ENCODE results near the gene LMF2. TPM values are rescaled to one million over a fixed set of nuclear protein-coding genes. Genes with fewer than 3 reads are reported as not detected.
"Not testable (repeated sequence)": the region's sequence is repeated elsewhere in the genome, so short reads cannot be mapped to it uniquely, and the experiment has no call there.

The LMF2 gene, protein sequence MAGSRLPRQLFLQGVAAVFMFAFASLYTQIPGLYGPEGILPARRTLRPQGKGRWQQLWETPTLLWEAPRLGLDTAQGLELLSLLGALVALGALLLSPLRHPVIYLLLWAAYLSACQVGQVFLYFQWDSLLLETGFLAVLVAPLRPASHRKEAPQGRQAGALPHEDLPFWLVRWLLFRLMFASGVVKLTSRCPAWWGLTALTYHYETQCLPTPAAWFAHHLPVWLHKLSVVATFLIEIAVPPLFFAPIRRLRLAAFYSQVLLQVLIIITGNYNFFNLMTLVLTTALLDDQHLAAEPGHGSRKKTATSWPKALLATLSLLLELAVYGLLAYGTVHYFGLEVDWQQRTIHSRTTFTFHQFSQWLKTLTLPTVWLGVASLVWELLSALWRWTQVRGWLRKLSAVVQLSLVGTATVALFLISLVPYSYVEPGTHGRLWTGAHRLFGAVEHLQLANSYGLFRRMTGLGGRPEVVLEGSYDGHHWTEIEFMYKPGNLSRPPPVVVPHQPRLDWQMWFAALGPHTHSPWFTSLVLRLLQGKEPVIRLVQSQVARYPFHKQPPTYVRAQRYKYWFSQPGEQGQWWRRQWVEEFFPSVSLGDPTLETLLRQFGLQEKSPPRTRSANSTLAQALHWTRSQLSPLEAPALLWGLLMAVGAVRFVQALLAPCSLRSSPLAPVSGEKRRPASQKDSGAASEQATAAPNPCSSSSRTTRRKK
- 36.6 TPM for polyA plus RNA-seq (ENCODE audit: insufficient read length)

- no peak for DNase-seq (ENCODE audit: low read depth)
These were observed at the start of gene LMF2 for GRCh38 chr22:50507421-50507990. Gene LMF2 (minus strand): TSS chr22:50507702. CDS start chr22:50507675, 27 bp downstream.

- no peak for DNase-seq (ENCODE audit: low read depth)
These were observed 49.2 kb upstream of the LMF2 start for GRCh38 chr22:50556703-50557102.

DNA sequence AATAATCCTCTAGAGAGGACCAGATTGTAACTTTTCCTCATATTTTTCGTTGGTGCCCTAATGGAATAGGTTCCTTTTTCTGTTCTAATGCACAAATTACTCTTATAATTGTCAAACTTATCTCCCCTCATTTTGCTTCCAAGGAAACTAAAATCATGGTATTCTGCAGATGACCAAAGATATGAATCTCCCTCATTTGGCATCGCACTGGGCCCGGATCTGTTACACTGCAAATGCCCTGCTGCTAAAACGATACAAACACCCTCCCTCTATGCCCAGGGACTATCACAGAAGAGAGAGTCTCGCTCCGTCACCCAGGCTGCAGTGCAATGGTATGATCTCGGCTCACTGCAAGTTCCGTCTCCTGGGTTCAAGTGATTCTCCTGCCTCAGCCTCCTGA is 45.8 kb upstream of the LMF2 start:
- no peak for DNase-seq (ENCODE audit: low read depth)

DNA sequence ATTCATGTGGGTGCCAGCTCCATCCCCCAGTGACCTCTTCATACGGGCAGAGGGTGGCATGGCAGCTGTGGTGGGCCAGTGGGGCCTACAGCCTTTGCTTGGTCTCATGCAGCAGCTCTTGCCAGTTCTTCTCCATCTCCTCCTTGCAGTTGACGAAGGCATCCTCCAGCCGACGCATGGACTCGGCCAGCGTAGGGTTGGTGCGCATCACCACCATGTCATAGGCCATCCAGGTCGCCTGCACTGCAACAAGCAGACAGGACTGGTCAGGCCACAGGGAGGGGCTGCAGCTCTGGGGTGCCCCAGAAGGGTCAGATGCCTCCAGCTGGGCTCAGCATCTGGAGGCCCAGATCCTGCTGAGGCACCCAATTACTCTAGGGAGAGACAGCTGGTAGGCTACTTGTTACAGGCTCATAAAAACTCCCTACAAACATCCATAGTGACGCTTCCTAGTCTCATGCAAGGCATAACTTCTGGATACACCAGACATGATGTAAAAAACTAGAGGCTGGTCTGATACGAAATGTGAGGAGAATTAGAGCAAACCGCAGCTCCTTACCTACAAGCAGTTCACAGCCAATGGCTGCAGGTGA is 43.8 kb upstream of the LMF2 start:
- no peak for DNase-seq (ENCODE audit: low read depth)

- no peak for DNase-seq (ENCODE audit: low read depth)
These were observed 42.9 kb upstream of the LMF2 start for GRCh38 chr22:50550395-50550794.

DNA sequence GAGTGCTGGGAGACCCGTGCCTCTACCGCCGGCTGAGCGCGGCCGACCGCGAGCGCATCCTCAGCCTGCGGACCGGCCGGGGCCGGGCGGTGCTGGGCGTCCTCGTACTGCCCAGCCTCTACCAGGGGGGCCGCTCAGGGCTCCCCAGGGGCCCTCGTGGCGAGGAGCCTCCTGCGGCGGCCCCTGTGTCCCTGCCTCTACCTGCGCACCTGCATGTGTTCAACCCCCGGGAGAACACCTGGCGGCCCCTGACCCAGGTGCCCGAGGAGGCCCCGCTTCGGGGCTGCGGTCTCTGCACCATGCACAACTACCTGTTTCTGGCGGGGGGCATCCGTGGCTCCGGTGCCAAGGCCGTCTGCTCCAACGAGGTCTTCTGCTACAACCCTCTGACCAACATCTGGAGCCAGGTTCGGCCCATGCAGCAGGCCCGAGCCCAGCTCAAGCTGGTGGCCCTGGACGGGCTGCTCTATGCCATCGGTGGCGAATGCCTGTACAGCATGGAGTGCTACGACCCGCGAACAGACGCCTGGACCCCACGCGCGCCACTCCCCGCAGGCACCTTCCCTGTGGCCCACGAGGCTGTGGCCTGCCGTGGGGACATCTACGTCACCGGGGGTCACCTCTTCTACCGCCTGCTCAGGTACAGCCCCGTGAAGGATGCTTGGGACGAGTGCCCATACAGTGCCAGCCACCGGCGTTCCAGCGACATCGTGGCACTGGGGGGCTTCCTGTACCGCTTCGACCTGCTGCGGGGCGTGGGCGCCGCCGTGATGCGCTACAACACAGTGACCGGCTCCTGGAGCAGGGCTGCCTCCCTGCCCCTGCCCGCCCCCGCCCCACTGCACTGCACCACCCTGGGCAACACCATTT is 41.7 kb upstream of the LMF2 start:
- DNase-seq (ENCODE audit: low read depth), result no peak

GRCh38 chr22:50548040-50548920 is 40.8 kb upstream of the LMF2 start:
- DNase-seq (ENCODE audit: low read depth), result no peak

DNA sequence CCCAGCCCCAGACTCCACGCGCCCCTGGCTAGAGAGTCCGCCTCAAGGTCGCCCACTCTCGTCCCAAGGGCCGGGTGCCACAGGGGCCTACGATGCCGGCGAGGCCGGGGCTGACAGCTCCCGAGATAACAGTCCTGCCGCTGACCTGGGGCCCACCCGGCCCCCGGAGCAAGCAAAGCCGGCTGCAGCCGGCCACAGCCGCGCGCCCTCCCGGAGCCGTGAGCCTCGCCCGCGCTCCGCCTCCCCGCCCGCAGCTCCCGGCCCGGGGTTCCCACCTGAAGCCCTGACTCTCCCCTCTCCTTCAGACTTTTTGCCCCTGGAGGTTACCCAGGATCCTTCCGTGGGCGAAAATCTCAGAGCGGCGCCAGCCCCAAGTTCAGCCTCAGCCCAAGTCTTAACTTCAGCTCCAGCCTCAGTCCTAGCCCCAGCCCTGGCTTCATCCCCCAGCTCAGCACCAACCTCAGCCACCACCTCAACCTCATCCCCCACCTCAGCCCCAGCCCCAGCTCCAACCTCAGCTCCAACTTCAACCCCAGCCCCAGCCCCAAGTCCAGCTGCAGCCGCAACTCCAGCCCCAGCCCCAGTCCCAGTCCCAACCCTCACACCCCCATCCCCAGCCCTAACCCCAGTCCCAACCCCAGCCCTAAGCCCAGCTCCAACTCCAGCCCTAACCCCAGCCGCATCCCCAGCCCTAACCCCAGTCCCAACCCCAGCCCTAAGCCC is 39.9 kb upstream of the LMF2 start:
- DNase-seq (ENCODE audit: low read depth), result no peak

- no peak for DNase-seq (ENCODE audit: low read depth)
These were observed 39.1 kb upstream of the LMF2 start for GRCh38 chr22:50546326-50547262.

DNA sequence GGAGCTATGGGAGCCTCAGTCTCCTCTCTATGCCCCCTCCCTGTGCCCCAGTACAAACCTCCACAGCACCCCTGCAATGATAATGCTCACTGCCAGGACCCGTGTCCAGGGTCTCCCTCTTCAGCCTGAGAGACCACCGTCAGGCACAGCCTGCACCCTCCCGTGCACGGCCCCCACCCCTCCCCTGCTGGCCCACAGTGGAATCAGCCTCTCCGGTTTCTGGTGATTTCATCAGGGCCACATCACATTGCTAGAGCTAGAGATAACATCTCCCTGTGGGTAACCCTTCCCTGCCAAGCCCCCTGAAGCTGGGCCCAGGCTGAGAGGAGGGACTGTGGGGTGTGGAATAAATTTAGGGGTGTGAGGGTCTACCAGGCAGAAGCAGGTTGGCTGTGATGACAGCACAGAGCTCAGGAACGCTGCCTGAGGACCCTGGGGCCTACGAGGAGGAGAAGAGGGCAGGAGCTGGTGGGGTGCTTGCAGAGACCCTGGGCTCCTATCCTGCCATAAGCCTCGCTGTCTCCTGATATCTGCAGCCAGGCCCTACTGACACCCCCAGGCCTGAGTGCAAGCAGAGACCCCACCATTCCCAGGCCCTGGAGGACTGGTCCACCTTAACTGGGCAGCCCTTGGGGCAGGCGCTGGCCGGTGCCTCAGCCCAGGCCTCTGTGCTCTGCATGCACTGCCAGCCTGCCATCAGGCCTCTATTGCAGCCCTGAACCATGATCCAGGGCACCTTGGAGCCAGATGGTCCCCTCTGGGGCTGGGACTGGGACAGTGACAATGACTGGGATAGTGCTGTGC is 38.2 kb upstream of the LMF2 start, which contains the start of gene KLHDC7B:
KLHDC7B (plus strand) TSS at position 378 of the 804 bp plus-strand sequence; CDS start at position 723, 345 bp downstream.
- DNase-seq (ENCODE audit: low read depth), result no peak

GRCh38 chr22:50544746-50545253 is 37.3 kb upstream of the LMF2 start:
- DNase-seq (ENCODE audit: low read depth), result no peak

- DNase-seq (ENCODE audit: low read depth), result no peak
These were observed 36.7 kb upstream of the LMF2 start for GRCh38 chr22:50544078-50544745.

DNA sequence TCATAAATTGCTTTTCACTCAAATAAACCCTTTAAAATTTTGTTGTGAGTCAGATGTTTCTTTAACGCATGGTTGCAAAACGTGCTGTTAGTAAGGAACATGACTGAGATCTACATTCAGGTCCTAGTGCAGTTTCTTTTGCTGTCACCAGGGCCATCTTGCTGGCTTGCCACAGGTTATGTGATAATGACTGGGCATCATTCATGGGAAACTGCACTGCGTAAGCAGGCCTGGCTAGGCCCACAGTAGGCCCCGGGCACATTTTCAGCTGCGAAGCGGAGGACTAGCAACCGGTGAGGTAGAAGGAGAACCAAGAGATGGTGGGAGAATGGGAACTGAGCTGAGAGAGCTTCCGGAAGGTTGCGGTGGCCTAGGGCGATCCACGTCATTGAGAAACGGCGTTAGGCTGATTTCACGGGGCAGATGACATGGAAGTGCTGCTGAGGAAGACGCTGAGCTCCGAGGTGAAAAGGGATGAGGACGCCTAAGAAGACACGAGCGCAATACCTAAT is 35.0 kb upstream of the LMF2 start:
- DNase-seq (ENCODE audit: low read depth), result no peak

- not testable (repeated sequence) for DNase-seq (ENCODE audit: low read depth)
These were observed 34.1 kb upstream of the LMF2 start for GRCh38 chr22:50541667-50542026.

DNA sequence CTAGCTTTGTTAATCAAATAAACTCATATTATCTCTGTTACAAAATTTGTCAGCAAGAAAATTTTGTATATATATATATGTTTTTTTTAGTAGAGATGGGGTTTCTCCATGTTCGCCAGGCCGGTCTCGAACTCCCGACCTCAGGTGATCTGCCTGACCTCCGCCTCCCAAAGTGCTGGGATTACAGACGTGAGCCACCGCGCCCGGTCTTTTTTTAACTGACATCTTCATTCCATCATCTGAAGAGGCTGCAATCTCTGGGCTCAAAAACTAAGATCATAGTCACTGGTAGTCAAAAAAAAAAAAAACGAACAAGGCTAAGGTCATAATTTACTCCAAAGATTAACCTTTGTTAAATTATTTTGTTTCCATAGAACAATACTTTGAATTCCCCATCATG is 32.9 kb upstream of the LMF2 start:
- no peak for DNase-seq (ENCODE audit: low read depth)

- DNase-seq (ENCODE audit: low read depth), result no peak
These were observed 30.3 kb upstream of the LMF2 start for GRCh38 chr22:50537765-50538164.

DNA sequence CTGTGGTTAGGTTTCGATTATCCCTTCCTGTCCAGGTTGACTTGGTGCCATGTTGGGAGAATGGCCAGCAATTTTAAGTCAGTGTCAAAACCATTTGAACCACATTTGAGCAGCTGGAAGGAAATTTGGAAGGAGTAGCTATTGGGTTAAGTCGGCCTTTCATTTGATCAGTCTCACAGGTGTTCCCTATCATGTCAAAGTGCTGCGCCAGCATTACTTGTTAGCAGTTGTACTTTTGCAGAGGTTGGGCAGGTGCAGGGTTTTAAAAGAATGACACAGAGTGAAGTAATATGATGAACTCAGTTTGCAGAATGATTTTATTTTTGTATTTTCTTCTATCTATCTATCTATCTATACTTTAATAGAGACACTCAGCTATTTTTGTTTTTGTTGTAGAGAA is 28.7 kb upstream of the LMF2 start:
- DNase-seq (ENCODE audit: low read depth), result no peak

All from forelimb muscle (tissue), 1 donor.